Activated naive CD4-positive, alpha-beta T cell treated with anti-CD3 and anti-CD28 coated beads, Interleukin-2, amount 50 U/mL, for 24 hours (primary cell): ENCODE data around the gene DPEP3.
A peak's percentile ranks its signal among the peaks of the same experiment; 100 is the strongest.

ENCODE experiments used
- H3K27ac Mint-ChIP-seq: one replicate; pipeline ENCODE4 v1.8.0; 2021; ENCODE audit warnings: mild to moderate bottlenecking, mixed read lengths
- H3K27me3 Mint-ChIP-seq: one replicate; pipeline ENCODE4 v1.8.0; 2021; ENCODE audit warnings: mixed read lengths
- H3K36me3 Mint-ChIP-seq: one replicate; pipeline ENCODE4 v1.8.0; 2021; ENCODE audit warnings: mixed read lengths
- H3K4me1 Mint-ChIP-seq: one replicate; pipeline ENCODE4 v1.8.0; 2021; ENCODE audit warnings: mixed read lengths
- H3K4me3 Mint-ChIP-seq: one replicate; pipeline ENCODE4 v1.8.0; 2021; ENCODE audit warnings: mild to moderate bottlenecking, mixed read lengths
- H3K9me3 Mint-ChIP-seq: one replicate; pipeline ENCODE4 v1.8.0; 2021; ENCODE audit warnings: mixed read lengths

DPEP3 gene

DNA sequence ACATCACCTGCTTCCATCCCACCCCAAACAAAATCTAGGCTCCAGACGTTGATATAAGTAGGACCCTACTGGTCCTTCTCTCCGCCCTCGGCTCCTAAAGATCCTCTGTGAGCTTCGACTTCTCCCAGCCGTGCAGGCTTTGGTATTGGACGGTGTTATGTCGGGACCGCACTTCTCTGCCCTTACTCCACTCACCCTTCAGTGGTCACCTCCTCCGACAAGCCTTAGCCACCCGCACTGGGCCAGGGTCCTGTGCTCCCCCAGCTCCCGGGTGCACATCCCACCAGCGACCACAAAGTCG is 45.2 kb downstream of the DPEP3 start:
- H3K4me3 Mint-ChIP-seq = peak overlapping the region; percentile 100
- H3K36me3 Mint-ChIP-seq = peaks cover 7% of the 10 kb centered on the region
- no peaks in the 10 kb centered on the region for H3K9me3 Mint-ChIP-seq
- H3K27ac Mint-ChIP-seq = peak overlapping the region; percentile 99
- H3K27me3 Mint-ChIP-seq = no peaks in the 10 kb centered on the region
- peaks cover 40% of the 10 kb centered on the region for H3K4me1 Mint-ChIP-seq

- Mint-ChIP-seq H3K27me3 (no peaks in the 10 kb centered on the region), H3K27ac (peak overlapping the region; percentile 99), H3K4me3 (peak overlapping the region; percentile 100), H3K9me3 (no peaks in the 10 kb centered on the region), H3K36me3 (peaks cover 7% of the 10 kb centered on the region), H3K4me1 (peaks cover 34% of the 10 kb centered on the region)
Measured at GRCh38 chr16:67934306-67935100, 45.8 kb downstream of the DPEP3 start.

DNA sequence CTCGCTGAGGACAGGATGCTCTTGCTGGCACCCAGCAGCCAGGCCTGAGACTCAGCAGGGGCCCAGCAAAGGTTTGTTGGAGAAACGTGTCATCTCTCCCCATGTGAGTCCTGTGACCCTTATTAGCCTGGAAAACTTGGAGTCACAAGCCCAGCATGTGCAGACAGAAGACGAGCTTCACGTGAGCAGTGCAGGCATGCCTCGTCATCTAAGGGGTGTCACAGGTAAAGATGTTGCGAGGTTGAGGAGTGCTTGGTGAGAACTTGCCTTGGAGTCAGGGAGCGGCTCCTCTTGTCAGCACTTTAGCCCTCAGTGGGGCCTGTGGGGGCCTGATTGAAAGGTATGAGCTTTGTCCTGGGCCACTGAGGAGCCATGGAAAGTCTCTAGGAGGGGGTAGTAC is 46.5 kb downstream of the DPEP3 start:
- peak overlapping the region; percentile 44 for H3K4me3 Mint-ChIP-seq
- H3K36me3 Mint-ChIP-seq = peaks cover 7% of the 10 kb centered on the region
- peak overlapping the region; percentile 30 for H3K27ac Mint-ChIP-seq
- no peaks in the 10 kb centered on the region for H3K9me3 Mint-ChIP-seq
- H3K4me1 Mint-ChIP-seq = peaks cover 28% of the 10 kb centered on the region
- no peaks in the 10 kb centered on the region for H3K27me3 Mint-ChIP-seq

DNA sequence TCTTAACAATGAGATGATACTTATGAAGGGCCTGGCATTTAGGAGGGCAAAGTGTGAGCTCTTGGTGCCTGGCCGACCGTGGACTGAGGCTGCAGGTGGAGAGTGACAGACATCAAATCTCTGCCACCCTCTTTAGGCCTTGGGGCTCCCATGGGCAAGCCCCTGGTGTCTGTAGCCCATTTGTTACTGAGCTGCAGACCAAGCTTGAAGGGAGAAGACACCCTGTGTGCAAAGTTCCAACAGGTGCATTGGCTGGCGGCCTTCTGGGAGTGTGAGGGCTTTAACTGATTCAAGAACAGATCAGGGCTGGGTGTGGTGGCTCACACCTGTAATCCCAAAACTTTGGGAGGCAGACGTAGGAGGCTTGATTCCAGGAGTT is 47.8 kb downstream of the DPEP3 start:
- no peaks in the 10 kb centered on the region for H3K27me3 Mint-ChIP-seq
- H3K36me3 Mint-ChIP-seq = peaks cover 7% of the 10 kb centered on the region
- H3K4me3 Mint-ChIP-seq = no peak overlapping the region
- no peak overlapping the region for H3K27ac Mint-ChIP-seq
- H3K9me3 Mint-ChIP-seq = no peaks in the 10 kb centered on the region
- H3K4me1 Mint-ChIP-seq = peaks cover 35% of the 10 kb centered on the region

DNA sequence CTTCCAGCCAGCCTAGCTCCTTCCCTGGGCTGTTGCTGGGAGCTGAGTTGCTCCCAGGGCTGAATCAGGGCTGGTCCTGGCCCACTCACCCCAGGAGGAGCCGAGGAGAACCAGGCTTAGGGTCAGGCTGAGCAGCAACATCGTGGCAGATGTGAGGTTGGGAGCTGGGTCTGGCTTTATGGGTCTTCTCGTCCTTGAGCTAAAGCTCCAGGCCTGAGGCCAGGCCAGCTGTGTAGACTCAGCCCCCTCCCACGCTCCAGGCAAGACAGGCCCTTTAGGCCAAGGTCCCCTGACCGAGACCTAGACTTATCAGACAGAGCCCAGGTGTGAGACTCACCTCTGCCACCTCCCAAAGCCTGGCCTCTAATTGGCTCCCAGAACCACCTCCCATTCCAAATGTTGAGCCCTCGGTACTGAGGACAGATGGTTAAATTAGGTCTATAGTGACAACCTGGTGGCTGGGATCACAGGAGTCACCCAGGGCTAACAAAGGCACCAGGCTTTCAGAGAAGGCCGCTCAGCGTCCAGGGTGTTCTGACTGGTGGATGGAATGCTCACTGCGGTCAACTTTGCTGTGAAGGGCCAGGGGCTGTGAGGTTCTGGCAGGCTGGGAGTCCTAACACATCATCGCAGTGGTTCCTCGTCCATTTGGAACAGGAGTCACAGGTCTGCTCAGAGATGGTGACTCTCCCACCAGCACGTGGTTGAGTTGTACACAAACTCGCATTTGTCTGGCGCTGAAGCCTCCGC is 48.4 kb downstream of the DPEP3 start, which contains the start of gene CTRL:
TSS of gene CTRL (minus strand) at position 151 of the 750 bp plus-strand sequence. CDS start at position 141, 10 bp downstream.
- H3K4me1 Mint-ChIP-seq = peaks cover 30% of the 10 kb centered on the region
- H3K27me3 Mint-ChIP-seq = no peaks in the 10 kb centered on the region
- peaks cover 7% of the 10 kb centered on the region for H3K36me3 Mint-ChIP-seq
- H3K9me3 Mint-ChIP-seq = no peaks in the 10 kb centered on the region
- H3K27ac Mint-ChIP-seq = peak within 1 kb of the TSS; percentile 17
- H3K4me3 Mint-ChIP-seq = no peak within 1 kb of the TSS

DNA sequence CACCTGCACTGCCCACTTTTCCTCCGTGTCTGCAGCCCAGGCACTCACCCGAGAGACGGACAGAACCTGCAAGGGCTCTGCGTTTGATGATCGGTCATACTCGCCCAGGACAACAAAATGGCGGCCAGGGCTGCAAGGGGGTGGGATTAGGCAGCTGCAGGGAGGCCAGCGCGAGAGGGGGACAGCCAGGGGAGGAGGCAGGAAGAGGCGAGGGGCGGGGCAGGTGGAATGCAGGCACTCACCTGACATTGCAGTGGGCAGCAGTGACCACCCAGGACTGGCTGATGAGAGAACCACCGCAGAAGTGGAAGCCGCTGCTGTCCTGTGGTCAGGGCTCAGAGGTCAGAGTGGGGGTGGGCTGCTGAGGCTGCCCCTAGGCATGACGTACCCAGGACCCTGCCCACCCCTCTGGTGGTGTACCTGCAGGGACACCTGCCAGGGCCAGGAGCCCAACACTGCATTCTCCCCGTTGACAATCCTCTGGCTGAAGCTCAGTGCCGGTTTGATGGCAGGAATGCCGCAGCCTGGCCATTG is 49.6 kb downstream of the DPEP3 start:
- Mint-ChIP-seq H3K4me1 (peaks cover 27% of the 10 kb centered on the region), H3K36me3 (peaks cover 6% of the 10 kb centered on the region), H3K27ac (no peak overlapping the region), H3K27me3 (no peaks in the 10 kb centered on the region), H3K9me3 (no peaks in the 10 kb centered on the region), H3K4me3 (no peak overlapping the region)

DNA sequence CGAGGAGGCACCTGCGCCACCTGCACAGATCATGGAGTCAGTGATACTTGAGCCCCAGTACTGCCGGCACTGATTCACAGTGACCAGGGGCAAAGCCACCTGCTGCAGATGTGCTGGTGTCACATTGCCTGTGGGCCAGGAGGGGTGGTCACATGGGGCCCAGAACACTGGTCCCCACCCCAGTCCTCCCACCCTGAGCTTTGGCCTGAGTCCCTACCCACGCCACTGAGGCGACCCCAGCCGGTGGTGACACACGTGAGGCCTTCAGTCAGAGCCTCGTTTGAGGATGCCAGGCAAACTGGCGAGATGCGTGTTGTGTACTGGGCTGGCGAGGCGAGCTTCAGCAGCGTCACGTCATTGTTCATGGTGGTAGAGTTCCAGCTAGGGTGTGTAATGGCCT is 50.1 kb downstream of the DPEP3 start:
- H3K4me1 Mint-ChIP-seq = peaks cover 22% of the 10 kb centered on the region
- H3K4me3 Mint-ChIP-seq = no peak overlapping the region
- no peaks in the 10 kb centered on the region for H3K27me3 Mint-ChIP-seq
- H3K36me3 Mint-ChIP-seq = peaks cover 4% of the 10 kb centered on the region
- no peaks in the 10 kb centered on the region for H3K9me3 Mint-ChIP-seq
- no peak overlapping the region for H3K27ac Mint-ChIP-seq

- H3K27ac Mint-ChIP-seq = no peak overlapping the region
- H3K4me1 Mint-ChIP-seq = peaks cover 9% of the 10 kb centered on the region
- H3K4me3 Mint-ChIP-seq = no peak overlapping the region
- no peaks in the 10 kb centered on the region for H3K27me3 Mint-ChIP-seq
- no peaks in the 10 kb centered on the region for H3K9me3 Mint-ChIP-seq
- H3K36me3 Mint-ChIP-seq = peaks cover 1% of the 10 kb centered on the region
Measured at GRCh38 chr16:67928561-67929364, 51.5 kb downstream of the DPEP3 start.

- Mint-ChIP-seq H3K27me3 (no peaks in the 10 kb centered on the region), H3K9me3 (no peaks in the 10 kb centered on the region), H3K36me3 (no peaks in the 10 kb centered on the region), H3K4me3 (no peak overlapping the region), H3K4me1 (peaks cover 9% of the 10 kb centered on the region), H3K27ac (no peak overlapping the region)
Measured at GRCh38 chr16:67928147-67928546, 52.2 kb downstream of the DPEP3 start.

GRCh38 chr16:67927131-67927941 is 53.0 kb downstream of the DPEP3 start:
- Mint-ChIP-seq H3K4me3 (no peak overlapping the region), H3K27ac (no peak overlapping the region), H3K27me3 (no peaks in the 10 kb centered on the region), H3K9me3 (no peaks in the 10 kb centered on the region), H3K36me3 (no peaks in the 10 kb centered on the region), H3K4me1 (peaks cover 11% of the 10 kb centered on the region)

DNA sequence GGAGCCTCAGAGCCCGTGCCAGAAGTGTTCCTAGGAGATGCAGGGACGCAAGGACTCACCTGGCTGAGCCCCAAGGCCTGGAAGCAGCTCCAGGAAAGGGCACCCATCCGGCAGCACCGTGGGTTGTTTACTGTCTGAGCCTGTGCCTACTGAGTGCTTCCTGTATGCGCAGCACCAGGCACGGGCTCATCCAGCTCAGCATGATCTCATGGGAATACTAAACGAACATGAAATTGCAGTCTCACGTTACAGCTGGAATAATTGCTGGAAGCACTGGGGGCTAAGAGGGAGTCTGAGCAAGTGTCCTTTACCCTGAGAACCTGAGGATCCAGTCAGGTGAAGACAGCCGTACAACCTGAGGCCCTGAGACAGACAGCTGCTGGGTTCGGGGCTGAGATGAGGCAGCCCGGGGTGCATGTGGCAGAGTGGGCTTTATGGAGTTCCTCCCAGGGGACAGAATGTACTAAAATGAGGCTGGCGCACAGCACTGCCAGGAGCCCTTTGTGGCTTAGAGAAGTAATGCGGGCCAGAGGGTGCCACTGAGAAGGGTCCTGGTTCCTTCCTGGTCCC is 54.0 kb downstream of the DPEP3 start:
- Mint-ChIP-seq H3K9me3 (no peaks in the 10 kb centered on the region), H3K4me1 (peaks cover 19% of the 10 kb centered on the region), H3K36me3 (no peaks in the 10 kb centered on the region), H3K27me3 (no peaks in the 10 kb centered on the region), H3K27ac (peak overlapping the region; percentile 51), H3K4me3 (no peak overlapping the region)
